ENCODE measurements around the gene SLC8A2.

DNA sequence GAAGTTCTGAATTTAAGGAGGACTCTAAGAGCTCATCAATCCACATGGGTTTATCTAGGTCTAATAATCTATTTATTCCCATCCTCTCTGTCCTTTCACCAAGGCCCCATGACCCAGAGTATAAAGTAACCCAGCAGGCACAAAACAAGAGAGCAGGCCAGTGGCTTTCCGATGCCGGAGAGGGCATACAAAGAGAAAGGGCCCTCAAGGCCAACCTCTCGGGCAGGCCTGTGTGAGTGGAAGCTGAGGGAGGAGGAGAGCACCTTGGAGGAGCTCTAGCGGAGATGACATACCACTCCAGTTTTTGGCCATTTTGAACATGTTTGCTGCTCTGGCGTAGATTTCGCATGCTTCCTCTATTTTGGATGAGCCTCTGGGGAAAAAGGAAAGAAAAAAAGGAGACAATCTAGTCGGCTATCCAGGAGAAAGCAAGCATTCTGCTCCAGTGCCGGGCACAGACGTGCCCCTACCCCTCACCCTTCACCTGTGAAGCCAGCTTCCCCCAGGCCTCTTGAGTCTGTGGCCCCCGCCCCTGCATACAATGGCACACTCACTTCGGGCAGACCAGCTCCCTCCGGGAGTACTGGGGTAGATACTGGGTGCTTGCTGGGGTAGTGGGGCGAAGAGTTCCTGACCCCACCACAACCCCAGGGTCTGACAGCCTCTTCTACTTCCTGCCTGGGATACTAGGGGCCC lies 31.6 kb upstream of the SLC8A2 start:
- no peak for TF ChIP-seq POLR2A (IDR thresholded peaks at IDR 0.05)
- TF ChIP-seq, protein P1, sequence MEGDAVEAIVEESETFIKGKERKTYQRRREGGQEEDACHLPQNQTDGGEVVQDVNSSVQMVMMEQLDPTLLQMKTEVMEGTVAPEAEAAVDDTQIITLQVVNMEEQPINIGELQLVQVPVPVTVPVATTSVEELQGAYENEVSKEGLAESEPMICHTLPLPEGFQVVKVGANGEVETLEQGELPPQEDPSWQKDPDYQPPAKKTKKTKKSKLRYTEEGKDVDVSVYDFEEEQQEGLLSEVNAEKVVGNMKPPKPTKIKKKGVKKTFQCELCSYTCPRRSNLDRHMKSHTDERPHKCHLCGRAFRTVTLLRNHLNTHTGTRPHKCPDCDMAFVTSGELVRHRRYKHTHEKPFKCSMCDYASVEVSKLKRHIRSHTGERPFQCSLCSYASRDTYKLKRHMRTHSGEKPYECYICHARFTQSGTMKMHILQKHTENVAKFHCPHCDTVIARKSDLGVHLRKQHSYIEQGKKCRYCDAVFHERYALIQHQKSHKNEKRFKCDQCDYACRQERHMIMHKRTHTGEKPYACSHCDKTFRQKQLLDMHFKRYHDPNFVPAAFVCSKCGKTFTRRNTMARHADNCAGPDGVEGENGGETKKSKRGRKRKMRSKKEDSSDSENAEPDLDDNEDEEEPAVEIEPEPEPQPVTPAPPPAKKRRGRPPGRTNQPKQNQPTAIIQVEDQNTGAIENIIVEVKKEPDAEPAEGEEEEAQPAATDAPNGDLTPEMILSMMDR (IDR thresholded peaks at IDR 0.05), result no peak
